CD4-positive, alpha-beta T cell treated with Interferon gamma for 1 hour (primary cell): Measurements from ENCODE around the gene MUC4.
"Not testable (repeated sequence)": the region's sequence is repeated elsewhere in the genome, so short reads cannot be mapped to it uniquely, and the experiment has no call there.

Experiments
- DNase-seq: peaks from one replicate; pipeline ENCODE4 v3.0.0-alpha.2; 2020

The MUC4 gene

DNA sequence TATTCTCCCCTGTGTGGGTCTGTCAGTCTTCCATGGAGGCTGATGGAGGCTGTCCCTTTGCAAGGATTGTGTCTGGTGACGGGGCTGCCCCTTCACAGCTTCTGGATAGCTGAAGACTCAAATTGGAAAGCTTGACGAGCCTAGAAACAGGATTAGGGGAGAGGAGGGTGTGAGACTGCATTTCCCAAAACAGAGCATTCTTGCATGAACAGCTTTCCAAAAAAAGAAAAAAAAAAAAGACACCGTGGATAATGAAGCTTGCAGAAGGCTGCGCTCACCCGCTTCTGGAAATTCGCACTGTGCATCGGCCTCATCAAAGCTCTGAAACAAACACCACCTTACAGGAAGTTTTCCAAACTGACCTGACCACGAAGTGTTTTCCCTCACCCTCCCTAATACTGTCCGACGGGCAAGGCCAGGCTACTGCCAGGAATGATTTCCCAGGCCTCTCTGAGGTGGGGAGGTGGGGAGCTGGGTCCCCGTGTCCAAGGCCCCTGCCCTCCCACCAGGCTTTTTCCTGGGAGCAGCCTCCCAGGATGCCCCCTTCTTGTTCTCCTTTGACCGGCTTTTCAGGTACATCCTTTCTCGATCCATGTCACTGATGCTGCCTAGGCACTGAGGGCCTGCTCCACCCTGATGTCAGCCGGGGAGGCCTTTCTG, 24.9 kb upstream of the MUC4 start:
- DNase-seq = no peak

DNA sequence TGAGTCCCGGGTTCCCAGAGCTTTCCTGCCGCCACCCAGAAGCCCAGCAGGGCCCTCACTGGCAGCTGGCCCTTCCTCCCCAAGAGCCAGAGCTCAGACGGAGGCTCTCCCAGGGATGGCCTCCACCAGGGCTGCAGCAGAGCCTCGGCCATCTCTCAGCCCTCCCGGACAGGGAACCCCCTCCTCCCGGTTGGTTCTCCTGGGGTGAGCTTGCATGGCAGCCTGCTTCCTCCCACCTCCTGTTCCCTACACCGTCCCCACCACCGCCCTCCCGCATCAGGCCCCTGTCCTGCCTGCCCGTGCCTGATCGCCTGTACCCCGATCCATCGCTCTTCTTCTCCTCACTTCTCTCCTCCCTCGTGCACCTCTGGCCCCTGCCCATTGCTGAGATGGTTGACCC, 24.1 kb upstream of the MUC4 start:
- no peak for DNase-seq

DNA sequence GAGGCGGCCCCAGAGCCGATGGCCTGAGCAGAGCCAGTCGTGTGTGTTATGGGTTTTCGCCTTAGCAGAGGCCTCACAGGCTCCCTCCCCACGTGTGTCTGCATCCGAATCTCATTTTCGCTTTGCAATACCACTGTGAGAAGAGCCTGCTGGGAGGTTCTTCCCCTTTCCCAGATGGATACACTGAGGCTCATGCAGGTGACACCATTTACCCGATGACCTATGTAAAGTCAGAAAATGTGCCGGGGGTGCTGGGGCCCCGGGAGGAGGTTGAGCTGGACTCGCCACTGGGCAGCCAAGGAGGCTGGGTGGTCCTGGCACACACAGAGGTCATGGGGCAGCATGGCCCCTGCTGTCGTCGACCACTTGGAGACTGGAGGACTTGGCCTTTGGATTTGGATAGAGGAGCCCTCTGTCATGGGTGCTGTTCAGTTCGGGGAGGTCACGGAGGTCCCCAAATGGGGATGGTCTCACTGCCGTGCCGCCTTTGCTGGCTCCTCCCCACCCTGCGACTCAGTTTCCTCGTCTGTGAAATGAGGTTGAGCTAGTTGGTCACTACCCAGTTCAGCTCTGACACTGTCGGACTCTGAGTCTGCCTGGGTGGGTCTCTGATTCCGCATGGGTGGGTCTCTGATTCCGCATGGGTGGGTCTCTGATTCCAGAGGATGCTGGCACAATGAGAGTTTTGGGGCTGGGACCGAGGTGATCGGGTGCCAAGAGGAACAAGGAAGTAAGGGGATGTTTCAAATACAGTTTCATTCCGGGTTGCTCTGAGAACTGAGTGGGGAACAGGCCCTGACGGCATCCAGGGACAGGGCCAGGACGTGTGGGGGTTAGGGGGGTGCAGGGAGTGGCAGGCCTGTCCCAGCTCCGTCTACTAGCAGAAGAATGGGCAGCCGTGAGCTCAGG, 23.2 kb upstream of the MUC4 start:
- DNase-seq = no peak

DNA sequence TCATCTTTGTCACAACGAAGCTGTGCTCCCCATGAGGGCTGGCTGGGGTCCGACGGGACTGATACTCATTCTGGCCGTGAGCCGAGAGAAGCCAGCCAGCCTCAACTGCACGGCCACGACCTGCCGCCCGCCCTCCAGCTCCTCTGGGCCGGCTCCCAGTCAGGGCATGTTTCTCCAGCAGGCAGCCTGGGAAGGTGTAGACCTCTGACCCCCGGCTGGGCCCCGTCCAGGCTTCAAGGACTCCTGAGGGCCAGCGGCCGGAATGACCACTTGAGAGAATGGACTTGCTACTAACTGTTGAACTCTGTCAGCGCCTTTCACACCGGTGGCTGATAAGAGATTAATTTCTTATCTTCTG, 18.1 kb upstream of the MUC4 start:
- no peak for DNase-seq

DNA sequence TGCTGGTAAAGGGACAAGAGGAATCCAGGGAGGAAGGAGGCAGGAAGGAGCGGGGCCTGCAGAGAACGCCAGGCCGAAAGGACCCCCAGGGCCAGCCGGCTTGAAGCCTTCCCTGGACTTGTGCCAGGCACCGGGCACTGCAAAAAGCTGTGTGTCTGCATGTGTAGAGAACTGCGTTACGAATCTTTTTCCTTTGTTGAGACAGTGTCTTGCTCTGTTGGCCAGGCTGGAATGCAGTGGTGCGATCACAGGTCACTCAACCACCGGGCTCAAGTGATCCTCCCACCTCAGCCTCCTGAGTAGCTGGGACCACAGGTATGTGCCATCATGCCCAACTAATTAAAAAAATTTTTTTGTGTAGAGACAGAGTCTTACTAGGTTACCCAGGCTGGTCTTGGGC, 17.0 kb upstream of the MUC4 start:
- no peak for DNase-seq

DNA sequence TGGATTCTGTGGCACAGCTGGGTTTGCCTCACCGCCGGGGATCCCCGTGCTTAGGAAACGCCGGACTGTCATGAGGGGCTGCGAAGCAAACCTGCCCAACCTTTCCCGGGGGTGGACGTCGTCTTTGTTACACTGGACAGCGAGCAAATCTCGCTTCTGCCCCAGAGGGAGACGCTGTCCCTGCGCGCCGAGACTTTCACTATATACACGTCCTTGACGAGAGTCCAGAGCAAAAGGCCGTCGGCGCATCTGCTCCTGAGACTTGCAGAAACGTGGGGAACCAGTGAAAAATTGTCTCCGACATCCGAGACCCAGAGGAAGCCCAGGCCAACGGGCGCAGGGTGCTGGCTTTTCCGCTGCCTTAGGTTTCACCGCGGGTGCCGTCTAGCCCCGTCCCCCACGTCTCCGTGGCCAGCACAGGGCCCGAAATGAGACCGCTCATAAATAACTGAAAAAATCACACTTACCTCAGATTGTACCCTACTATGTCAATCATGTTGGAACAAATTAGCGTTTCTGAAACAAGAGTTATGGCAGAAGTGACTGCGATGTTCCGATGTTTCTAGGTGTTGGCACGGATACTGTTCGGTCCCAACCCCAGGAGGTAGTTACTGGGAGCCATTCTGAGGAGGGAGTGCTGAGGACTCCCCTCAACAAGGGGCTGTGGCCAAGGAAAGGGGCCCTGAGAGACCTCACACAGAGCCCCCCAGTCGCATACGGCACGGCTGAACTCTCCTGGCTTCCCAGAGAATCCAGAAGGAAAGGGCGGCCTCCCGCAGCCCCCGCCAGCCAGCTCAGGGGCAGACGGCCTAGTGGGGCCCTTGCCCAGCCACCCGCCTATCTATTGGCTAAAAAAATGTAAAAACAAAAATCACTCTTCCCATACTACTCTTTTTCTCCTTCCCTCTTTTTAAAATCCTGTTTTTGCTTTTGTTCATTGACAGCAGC, 14.4 kb upstream of the MUC4 start:
- DNase-seq = no peak

DNA sequence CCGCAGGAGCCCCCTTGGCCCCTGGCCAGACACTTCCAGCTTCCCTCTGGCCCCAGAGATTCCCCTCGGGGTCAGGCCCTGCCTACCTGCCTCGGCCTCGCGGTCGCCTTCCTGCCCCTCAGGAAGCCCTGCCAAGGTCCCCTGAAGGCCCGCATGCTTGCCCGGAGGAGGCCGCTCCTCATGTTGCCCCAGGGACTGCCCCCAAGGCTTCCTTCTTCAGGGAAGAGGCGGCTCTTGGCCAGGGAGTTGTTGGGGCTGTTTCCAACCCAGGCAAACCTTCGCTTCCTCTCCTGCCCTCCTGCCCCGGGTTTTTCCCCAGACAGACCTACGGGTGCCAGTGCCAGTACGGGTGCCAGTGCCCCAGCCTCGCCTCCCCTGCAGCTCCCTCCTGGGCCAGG, 13.5 kb upstream of the MUC4 start:
- DNase-seq = no peak

DNA sequence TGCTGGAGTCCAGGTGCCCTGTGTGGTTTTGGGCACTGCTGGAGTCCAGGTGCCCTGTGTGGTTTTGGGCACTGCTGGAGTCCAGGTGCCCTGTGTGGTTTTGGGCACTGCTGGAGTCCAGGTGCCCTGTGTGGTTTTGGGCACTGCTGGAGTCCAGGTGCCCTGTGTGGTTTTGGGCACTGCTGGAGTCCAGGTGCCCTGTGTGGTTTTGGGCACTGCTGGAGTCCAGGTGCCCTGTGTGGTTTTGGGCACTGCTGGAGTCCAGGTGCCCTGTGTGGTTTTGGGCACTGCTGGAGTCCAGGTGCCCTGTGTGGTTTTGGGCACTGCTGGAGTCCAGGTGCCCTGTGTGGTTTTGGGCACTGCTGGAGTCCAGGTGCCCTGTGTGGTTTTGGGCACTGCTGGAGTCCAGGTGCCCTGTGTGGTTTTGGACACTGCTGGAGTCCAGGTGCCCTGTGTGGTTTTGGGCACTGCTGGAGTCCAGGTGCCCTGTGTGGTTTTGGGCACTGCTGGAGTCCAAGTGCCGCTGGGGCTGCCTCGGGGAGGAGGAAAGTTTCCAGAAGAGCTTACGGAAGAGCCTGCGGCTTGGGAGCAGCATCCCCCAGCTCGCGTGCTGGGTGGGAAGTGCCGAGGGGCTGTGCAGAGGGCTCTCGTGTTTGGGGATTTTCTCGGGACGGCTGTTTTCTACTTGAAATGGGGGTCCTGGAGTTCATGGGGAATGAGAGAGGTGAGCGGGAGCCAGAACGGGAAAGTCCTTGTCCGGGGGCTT, 12.9 kb upstream of the MUC4 start:
- DNase-seq = not testable (repeated sequence)

DNA sequence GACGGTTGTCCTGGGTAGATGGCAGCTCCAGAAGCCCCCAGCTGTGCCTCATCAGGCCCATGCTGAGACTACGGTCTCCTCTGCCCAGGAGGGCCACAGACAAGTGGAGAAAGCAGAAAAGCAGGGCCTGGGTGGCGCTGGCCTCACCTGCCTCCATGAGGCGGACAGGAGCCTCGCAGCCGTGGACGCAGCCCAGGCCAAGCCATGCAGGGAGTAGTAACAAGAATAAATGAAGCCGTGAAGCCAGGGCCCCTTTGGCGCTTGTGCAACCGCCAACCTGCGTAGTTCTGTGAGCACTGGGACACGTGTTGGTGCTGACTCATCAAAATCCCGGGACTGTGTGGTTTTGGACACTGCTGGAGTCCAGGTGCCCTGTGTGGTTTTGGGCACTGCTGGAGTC, 12.3 kb upstream of the MUC4 start:
- DNase-seq = no peak

DNA sequence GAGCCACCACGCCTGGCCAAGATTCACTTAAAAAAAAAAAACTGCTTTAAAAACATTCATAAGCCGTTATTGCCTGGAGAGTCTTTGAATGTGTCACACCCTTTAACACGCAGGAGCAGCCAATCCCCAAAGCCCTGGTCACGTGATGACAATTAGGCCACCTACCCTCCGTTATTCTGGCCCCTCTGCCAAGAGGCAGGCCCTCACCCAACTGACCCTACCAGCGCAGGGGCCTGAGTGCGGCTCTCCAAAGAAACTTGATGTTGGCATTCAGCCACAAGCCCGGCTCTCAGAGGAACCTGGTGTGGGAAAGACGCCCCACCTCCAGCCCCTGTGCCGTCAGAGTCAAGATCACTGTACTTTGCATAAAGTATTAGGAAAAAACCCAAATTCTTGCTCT, 11.6 kb upstream of the MUC4 start:
- no peak for DNase-seq

DNA sequence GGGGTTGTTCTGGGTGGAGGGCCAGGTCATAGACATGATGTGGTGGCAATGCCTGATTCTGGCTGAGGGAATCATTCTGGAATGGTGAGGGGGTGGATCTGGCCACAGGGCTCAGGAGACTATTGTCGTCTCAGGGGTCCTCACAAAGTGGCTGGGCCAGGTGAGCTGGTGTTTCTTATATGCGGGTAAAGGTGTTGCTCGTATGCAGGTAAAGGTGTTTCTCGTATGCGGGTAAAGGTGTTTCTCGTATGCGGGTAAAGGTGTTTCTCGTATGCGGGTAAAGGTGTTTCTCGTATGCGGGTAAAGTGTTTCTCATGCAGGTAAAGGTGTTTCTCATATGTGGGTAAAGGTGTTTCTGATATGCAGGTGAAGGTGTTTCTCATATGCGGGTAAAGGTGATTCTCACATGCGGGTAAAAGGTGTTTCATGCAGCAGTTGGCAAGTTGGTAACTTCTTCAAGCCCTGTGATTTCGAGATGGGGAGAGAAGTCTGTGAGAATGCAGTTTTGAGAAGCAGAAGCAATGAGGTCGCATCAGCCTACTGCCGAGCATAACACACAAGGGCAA, 10.5 kb upstream of the MUC4 start:
- no peak for DNase-seq

DNA sequence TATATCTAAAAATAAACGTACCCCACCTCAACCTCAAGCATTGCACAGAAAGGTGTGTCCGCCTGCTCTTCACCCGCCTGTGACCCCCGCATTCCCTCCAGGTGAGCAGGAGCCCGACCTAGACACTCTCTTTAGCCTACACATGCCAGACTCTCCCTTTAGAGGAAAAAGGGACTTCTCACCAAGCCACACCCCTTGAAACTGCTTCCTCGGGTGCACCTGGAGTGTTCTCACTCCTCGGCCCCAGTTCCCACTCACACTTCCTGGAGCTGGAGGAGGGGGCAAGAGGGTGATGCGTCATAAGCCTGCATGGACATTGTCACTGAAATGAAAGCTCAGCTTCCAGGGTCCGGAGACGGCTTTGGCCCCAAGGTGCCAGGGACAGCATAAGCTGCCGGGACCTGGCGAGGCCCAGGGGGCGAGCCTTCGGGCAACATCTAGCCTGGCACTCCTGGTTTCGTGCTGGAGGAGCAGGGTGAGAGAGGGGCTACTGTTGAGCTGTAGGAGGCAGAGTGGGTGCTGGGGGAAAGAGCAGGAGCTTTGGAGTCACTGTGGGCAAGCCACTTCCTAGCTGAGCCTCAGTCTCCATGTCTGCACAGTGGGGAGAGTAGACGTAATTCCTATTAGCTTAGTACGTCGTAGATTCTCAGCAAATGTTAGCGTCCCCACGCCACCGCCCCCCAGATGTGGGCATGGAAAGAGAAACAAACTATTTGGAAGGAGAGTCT, 9.8 kb upstream of the MUC4 start:
- no peak for DNase-seq

DNA sequence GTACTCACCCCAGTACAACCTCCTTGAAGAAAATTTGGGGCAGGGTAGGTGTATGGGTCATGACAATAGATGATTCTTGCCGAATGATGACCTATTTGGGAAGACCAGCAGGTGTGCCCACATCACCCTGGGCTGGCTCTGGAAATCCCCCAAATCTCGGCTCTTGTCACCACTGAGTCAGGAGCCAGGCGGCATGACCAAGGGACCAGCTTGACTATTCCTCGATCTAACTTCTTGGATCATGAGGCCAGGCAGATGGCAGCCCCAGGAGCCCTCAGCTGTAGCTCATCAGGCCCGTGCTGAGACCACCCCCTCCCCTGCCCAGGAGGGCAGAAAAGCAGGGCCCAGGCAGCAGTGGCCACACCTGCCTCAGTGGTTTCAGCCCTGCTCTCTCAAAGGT, 9.2 kb upstream of the MUC4 start:
- DNase-seq = no peak

DNA sequence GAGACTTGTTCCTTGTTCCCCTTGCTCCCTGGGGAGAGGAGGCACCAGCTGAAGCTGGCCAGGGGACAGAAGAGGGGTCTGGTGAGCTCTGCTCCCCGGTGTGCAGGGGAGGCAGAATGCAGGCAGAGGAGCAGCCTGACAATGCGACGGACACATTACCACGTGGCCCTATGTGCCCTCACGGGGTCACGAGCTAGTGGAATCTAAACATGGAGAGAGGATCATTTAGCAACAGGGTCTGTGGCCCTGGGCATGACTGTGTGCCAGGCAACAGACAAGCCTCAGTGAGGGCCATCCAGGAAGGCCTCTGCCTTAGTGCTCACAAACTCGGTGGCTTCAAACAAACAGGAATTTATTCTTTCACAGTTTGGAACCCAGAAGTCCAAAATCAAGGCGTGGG, 8.5 kb upstream of the MUC4 start:
- DNase-seq = no peak

DNA sequence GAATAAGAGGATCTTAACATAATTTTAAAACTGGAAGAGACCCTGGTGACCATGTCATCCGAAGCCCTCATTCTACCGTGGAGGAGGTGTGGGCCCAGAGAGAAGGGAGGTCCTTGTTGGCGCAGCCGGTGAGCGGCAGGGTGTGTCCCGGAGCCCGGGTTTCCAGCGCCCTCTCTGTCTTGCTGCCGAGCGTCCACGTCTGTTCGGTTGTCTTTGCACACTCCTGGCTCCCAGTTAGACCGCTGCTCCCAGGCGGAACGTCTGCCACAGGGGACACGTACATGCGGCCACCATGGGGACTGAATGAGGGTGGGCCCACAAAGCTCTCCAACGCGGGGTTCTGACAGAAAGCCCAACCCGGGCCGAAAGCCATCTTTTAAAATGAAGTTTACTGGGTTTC, 6.6 kb upstream of the MUC4 start:
- DNase-seq = no peak

DNA sequence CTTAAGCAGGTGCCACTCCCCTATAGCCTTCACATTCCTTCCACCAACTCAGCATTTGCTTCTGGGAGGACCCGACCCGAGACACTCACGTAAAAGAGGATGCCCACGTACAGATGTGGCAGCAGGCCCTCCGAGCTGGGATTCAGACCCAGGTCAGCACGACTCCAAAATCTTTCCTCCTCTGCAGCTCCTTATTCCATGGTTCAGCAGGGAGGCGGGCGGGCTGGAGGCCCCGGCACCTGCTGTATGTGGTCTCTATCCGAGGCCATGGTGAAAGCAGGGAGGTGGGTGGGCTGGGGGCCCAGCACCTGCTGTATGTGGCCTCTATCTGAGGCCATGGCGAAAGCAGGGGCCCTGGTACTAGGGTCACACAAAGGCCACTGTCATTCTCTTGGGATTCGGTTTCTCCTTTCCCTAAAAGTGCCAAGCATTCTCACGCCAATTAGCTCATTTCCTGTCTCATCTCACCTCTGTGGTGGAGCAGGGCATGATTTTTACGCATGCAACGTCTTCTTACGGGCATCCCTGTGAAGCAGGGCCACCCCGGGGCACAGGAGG, 5.9 kb upstream of the MUC4 start:
- no peak for DNase-seq

DNA sequence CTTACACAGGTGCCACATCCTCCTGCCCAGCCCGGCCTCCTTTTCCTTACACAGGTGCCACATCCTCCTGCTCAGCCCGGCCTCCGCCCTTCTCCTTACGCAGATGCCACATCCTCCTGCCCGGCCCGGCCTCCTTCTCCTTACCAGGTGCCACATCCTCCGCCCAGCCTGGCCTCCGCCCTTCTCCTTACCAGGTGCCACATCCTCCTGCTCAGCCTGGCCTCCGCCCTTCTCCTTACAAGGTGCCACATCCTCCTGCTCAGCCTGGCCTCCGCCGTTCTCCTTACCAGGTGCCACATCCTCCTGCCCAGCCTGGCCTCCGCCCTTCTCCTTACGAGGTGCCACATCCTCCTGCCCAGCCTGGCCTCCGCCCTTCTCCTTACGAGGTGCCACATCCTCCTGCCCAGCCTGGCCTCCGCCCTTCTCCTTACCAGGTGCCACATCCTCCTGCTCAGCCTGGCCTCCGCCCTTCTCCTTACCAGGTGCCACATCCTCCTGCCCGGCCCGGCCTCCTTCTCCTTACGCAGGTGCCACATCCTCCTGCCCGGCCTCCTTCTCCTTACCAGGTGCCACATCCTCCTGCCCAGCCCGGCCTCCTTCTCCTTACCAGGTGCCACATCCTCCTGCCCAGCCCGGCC, 4.7 kb upstream of the MUC4 start:
- DNase-seq = not testable (repeated sequence)

DNA sequence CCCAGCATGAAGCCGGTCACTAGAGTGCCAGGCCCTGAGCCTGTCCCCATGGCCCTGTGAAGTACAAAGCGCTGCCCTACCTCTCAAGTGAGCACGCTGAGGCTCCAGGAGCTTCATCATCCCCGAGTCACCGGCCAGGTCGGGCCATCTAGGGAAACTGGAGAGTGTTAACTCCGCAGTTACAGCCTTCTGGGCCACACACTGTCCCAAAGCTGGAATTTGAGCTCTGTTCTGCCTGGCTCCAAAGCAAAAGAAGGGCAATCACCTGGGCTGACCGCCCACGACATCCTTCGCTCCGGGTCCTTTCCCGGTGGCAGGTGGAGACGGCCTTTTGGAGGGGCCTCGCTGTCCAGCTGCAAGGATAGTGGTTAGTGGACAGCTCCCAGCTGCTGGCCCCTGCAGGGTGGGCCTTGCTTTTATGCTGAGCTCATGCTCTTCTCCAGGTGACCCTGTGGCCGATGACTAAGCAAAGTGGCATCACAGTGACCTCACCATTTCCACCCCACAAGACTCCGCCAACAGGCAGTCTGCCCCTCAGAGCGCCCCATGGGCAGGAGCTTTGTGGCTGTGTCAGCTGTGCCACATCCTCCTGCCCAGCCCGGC, 3.5 kb upstream of the MUC4 start:
- DNase-seq = no peak

DNA sequence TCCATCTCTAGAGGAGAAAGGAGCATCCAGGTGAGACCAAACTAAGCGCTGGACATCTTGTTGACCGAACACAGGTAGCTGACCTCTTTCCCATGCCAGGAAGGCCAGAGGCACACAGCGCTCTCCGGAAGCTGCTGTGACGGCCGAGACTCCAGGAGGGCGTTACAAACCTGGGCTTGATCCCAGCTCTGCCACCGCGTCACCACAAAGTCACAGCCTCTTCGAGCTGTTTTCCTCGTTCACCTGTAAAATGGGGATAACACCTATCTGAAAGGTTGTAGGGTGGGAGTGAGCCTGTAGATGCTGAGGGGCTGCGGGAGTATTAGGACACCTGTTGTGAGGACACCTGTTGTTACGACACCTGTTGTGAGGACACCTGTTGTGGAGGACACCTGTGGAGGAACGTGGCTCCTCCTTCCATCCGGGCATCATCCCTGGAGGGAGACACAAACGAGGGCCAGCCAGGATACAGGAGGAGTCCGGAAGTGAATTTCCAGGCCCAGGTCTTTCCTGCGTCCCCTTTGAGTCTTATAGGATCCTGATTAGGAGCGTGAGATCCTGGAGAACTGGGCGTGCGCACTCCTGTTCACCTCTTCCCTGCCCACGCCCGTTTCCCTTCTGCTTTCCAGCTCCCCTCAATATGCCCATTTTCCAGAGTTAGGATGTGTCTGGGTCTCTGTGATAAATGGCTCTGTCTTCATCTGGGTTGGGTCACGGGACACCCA, 2.3 kb upstream of the MUC4 start:
- DNase-seq = no peak

DNA sequence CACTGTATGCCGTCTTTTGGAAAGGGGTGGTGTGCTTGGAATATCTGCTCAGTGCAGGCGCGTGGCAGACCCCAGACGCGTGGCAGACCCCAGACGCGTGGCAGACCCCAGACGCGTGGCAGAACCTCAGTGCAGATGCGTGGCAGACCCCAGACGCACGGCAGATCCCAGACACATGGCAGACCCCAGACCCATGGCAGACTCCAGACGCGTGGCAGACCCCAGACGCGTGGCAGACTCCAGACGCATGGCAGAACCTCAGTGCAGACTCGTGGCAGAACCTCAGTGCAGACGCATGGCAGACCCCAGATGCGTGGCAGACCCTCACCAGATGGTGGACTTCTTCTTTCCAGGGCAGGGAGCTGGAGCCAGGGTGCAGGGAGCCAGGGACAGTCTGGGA, 637 bp upstream of the MUC4 start:
- DNase-seq = no peak
